SK-N-SH (cell line): ENCODE measurements around the gene MUC16. TPM values are rescaled to one million over a fixed set of nuclear protein-coding genes. Genes with fewer than 3 reads are reported as not detected.

ENCODE experiments used
- CTCF ChIA-PET: fragments of 300-600, 350-600 bp; formaldehyde crosslinking; extraction: SDS; loops from one replicate; lab custom pipeline; 2021; lab: Yijun Ruan, JAX
- POLR2A ChIA-PET: fragments of 350-600 bp; sonication (Branson Sonifier 250); formaldehyde crosslinking; extraction: SDS; loops from one replicate; lab custom pipeline; 2020; ENCODE audit warnings: antibody characterized with exemption, inconsistent platforms; lab: Yijun Ruan, JAX
- DNase-seq: peaks from one replicate; pipeline ENCODE4 v3.0.0; 2012
- H2AFZ ChIP-seq: fragments of 200-600 bp; sonication (generic); 2 replicates; pipeline ENCODE4 v1.8.1; 2016; ENCODE audit warnings: antibody characterized with exemption, mild to moderate bottlenecking, low read depth
- H3F3A ChIP-seq: fragments of 200-600 bp; sonication (generic); replicated peaks from 2 replicates; pipeline ENCODE3; 2016; ENCODE audit warnings: antibody characterized with exemption, mild to moderate bottlenecking; ENCODE audit not compliant: insufficient read depth
- H3K27ac ChIP-seq, 2 experiments: fragments of 200-500 bp in 1 of 2; fragments of 200-600 bp in 1 of 2; sonication (Bioruptor generic) in 1 of 2; sonication (generic), shearing (Covaris generic) in 1 of 2; 2 replicates each; pipeline versions ENCODE4 v1.5.1 to v1.6.1; 2014 to 2016; ENCODE audit warnings: low read depth in 2 of 2, inconsistent platforms in 1 of 2, low read length in 1 of 2, mild to moderate bottlenecking in 1 of 2, mixed read lengths in 1 of 2
- H3K27me3 ChIP-seq: fragments of 200-600 bp; sonication (generic), shearing (Covaris generic); 2 replicates; pipeline ENCODE4 v1.6.1; 2016; ENCODE audit warnings: mixed run types; ENCODE audit not compliant: insufficient read depth
- H3K36me3 ChIP-seq, 2 experiments: fragments of 200-500 bp in 1 of 2; fragments of 200-600 bp in 1 of 2; sonication (Bioruptor generic) in 1 of 2; sonication (generic) in 1 of 2; replicated peaks in 1 of 2; 2 replicates each; pipeline versions ENCODE3 to v1.5.1; 2014 to 2016; ENCODE audit warnings: low read length in 1 of 2, mild to moderate bottlenecking in 1 of 2; ENCODE audit not compliant: insufficient read depth in 2 of 2, control insufficient read depth in 1 of 2
- H3K4me1 ChIP-seq, 2 experiments: fragments of 200-500 bp in 1 of 2; fragments of 200-600 bp in 1 of 2; sonication (Bioruptor generic) in 1 of 2; sonication (generic), shearing (Covaris generic) in 1 of 2; 2 replicates each; pipeline versions ENCODE4 v1.5.1 to v1.6.1; 2014 to 2016; ENCODE audit warnings: low read depth in 1 of 2, low read length in 1 of 2, mixed run types in 1 of 2; ENCODE audit not compliant: insufficient read depth in 2 of 2, control insufficient read depth in 1 of 2
- H3K4me2 ChIP-seq: fragments of 200-600 bp; sonication (generic), shearing (Covaris generic); 2 replicates; pipeline ENCODE4 v1.6.1; 2017; ENCODE audit warnings: mixed run types
- H3K4me3 ChIP-seq, 2 experiments: fragments of 200-500 bp in 1 of 2; fragments of 200-600 bp in 1 of 2; sonication (Bioruptor generic) in 1 of 2; sonication (generic), shearing (Covaris generic) in 1 of 2; 2 replicates each; pipeline versions ENCODE4 v1.5.1 to v1.8.1; 2014 to 2016; ENCODE audit warnings: low read depth in 2 of 2, inconsistent platforms in 1 of 2, low read length in 1 of 2, mild to moderate bottlenecking in 1 of 2, mixed read lengths in 1 of 2, moderate library complexity in 1 of 2
- H3K79me2 ChIP-seq: fragments of 200-600 bp; sonication (generic); 2 replicates; pipeline ENCODE4 v1.8.1; 2017; ENCODE audit warnings: mild to moderate bottlenecking; ENCODE audit not compliant: insufficient read depth
- H3K9ac ChIP-seq: fragments of 200-600 bp; sonication (generic); 2 replicates; pipeline ENCODE4 v1.6.1; 2017; ENCODE audit warnings: mixed run types
- H3K9me2 ChIP-seq: fragments of 200-600 bp; sonication (generic); 2 replicates; pipeline ENCODE4 v1.6.1; 2017; ENCODE audit warnings: mixed run types
- H3K9me3 ChIP-seq: fragments of 200-600 bp; sonication (generic); 2 replicates; pipeline ENCODE4 v1.6.1; 2017; ENCODE audit warnings: mixed run types, mild to moderate bottlenecking, moderate library complexity
- H4K20me1 ChIP-seq: fragments of 200-600 bp; sonication (generic); 2 replicates; pipeline ENCODE4 v1.6.1; 2017; ENCODE audit warnings: mild to moderate bottlenecking, mixed run types; ENCODE audit not compliant: insufficient read depth
- ELF1 ChIP-seq: IDR thresholded peaks from 2 replicates; pipeline ENCODE4 v1.4.0; 2012
- EZH2phosphoT487 ChIP-seq: fragments of 200-600 bp; sonication (generic); IDR thresholded peaks from 2 replicates; pipeline ENCODE4 v1.6.1; 2017; ENCODE audit warnings: low read depth, mixed run types, mild to moderate bottlenecking, antibody characterized with exemption, moderate library complexity, borderline replicate concordance
- FOSL2 ChIP-seq: IDR thresholded peaks from 2 replicates; pipeline ENCODE4 v1.4.0; 2012; ENCODE audit warnings: low read depth, mild to moderate bottlenecking, moderate library complexity, borderline replicate concordance
- GATA2 ChIP-seq: sonication (generic); formaldehyde crosslinking; IDR thresholded peaks from 2 replicates; pipeline ENCODE4 v1.5.0; 2020; ENCODE audit warnings: mild to moderate bottlenecking, missing genetic modification reagents
- JUND ChIP-seq: IDR thresholded peaks from 2 replicates; pipeline ENCODE4 v1.4.0; 2012
- MEF2A ChIP-seq: IDR thresholded peaks from 2 replicates; pipeline ENCODE4 v1.4.0; 2012; ENCODE audit warnings: low read depth, borderline replicate concordance
- NFIC ChIP-seq: IDR thresholded peaks from 2 replicates; pipeline ENCODE4 v1.4.0; 2012; ENCODE audit warnings: borderline replicate concordance
- NRF1 ChIP-seq: IDR thresholded peaks from 2 replicates; pipeline ENCODE4 v1.6.1; 2012; ENCODE audit warnings: low read depth, mild to moderate bottlenecking, low read length
- RAD21 ChIP-seq: IDR thresholded peaks from 2 replicates; pipeline ENCODE4 v1.6.1; 2012; ENCODE audit warnings: mild to moderate bottlenecking, low read length
- RXRA ChIP-seq: IDR thresholded peaks from 2 replicates; pipeline ENCODE4 v1.4.0; 2012; ENCODE audit warnings: low read depth, mild to moderate bottlenecking, borderline replicate concordance
- TAF1 ChIP-seq: IDR thresholded peaks from 2 replicates; pipeline ENCODE4 v1.6.1; 2012; ENCODE audit warnings: low read depth, mild to moderate bottlenecking, low read length, moderate library complexity, borderline replicate concordance
- TEAD4 ChIP-seq: IDR thresholded peaks from 2 replicates; pipeline ENCODE4 v1.4.0; 2012; ENCODE audit warnings: mild to moderate bottlenecking, borderline replicate concordance; ENCODE audit not compliant: insufficient read depth
- WGBS: methylation state at CpG from one replicate; pipeline ENCODE4 v1.1.6; 2017; ENCODE audit warnings: low lambda C conversion rate; 5-methylcytosine and 5-hydroxymethylcytosine counted together
- polyA plus RNA-seq, 3 experiments: library from polyadenylated mRNA; depleted of rRNA; stranded (reverse); fragments of >200 nt; gene quantifications; 2 replicates each; pipeline ENCODE4 v1.2.3, GENCODE V29; 2012
- TF ChIP-seq, protein P1 (sequence below): IDR thresholded peaks from 2 replicates; pipeline ENCODE4 v1.4.0; 2012; ENCODE audit warnings: low read depth
- TF ChIP-seq, protein P2 (sequence below): fragments of 150-350 bp; IDR thresholded peaks from 2 replicates; pipeline ENCODE4 v1.6.1; 2016; ENCODE audit warnings: mild to moderate bottlenecking, low read depth, low read length
- TF ChIP-seq, protein P3 (sequence below): IDR thresholded peaks from 2 replicates; pipeline ENCODE4 v1.4.0; 2012; ENCODE audit warnings: low read depth, borderline replicate concordance

MUC16 gene
- polyA plus RNA-seq, 1 of the 3 experiments (the other 2 are of a cell fraction) = not detected

DNA sequence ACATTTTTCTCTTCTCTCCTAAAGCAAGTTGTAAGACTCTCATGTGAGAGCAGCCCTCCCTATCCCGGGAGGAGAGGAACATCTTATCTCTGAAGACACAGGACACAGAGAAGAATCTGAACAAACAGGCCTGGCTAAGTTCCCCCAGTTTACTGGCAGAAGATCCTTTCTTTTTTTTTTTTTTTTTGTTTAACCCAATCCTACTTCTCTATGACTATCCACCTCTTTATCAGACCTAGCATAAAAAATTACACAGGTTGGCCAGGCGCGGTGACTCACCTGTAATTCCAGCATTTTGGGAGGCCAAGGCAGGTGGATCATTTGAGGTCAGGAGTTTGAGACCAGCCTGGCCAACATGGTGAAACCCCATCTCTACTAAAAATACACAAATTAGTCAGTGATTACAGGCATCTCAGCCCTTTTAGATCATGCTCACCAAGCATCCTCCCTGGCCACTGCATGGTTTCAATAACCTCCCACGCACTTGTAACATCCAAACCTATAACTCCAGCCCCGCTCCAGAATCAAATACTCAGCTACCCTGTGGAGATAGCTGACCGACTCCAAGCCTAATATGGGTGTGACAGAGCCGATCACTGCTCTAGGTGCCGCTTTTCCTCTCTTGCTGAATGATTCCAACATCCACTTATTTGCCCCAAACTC is 27.3 kb upstream of the MUC16 start:
- Histone ChIP-seq H4K20me1 (no peaks in the 10 kb centered on the region), H3K27ac (no peak overlapping the region), H3K9ac (no peak overlapping the region), H3K4me3 (no peak overlapping the region), H3K4me1 (no peaks in the 10 kb centered on the region), H2AFZ (no peak overlapping the region), H3K4me2 (no peak overlapping the region), H3K9me2 (no peaks in the 10 kb centered on the region), H3K36me3 (no peaks in the 10 kb centered on the region), H3K9me3 (no peaks in the 10 kb centered on the region), H3F3A (no peaks in the 10 kb centered on the region), H3K27me3 (peaks cover 34% of the 10 kb centered on the region; the same call in 1 of the 2 replicates), H3K79me2 (no peaks in the 10 kb centered on the region)
- ChIA-PET POLR2A (no interaction called here), CTCF (no interaction called here)
- no peak for DNase-seq
- 17% methylated on average over 8 of the region's 8 CpGs for WGBS
- TF ChIP-seq JUND (no peak), NFIC (no peak), RAD21 (no peak), GATA2 (CRISPR knock-in tag) (no peak), TEAD4 (no peak), RXRA (no peak), NRF1 (no peak), MEF2A (no peak), EZH2phosphoT487 (no peak), TAF1 (no peak), ELF1 (no peak), FOSL2 (no peak)
- TF ChIP-seq, protein P1, sequence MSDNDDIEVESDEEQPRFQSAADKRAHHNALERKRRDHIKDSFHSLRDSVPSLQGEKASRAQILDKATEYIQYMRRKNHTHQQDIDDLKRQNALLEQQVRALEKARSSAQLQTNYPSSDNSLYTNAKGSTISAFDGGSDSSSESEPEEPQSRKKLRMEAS = no peak
- TF ChIP-seq, protein P2, sequence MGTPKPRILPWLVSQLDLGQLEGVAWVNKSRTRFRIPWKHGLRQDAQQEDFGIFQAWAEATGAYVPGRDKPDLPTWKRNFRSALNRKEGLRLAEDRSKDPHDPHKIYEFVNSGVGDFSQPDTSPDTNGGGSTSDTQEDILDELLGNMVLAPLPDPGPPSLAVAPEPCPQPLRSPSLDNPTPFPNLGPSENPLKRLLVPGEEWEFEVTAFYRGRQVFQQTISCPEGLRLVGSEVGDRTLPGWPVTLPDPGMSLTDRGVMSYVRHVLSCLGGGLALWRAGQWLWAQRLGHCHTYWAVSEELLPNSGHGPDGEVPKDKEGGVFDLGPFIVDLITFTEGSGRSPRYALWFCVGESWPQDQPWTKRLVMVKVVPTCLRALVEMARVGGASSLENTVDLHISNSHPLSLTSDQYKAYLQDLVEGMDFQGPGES = no peak
- TF ChIP-seq, protein P3, sequence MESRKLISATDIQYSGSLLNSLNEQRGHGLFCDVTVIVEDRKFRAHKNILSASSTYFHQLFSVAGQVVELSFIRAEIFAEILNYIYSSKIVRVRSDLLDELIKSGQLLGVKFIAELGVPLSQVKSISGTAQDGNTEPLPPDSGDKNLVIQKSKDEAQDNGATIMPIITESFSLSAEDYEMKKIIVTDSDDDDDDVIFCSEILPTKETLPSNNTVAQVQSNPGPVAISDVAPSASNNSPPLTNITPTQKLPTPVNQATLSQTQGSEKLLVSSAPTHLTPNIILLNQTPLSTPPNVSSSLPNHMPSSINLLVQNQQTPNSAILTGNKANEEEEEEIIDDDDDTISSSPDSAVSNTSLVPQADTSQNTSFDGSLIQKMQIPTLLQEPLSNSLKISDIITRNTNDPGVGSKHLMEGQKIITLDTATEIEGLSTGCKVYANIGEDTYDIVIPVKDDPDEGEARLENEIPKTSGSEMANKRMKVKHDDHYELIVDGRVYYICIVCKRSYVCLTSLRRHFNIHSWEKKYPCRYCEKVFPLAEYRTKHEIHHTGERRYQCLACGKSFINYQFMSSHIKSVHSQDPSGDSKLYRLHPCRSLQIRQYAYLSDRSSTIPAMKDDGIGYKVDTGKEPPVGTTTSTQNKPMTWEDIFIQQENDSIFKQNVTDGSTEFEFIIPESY = no peak

DNA sequence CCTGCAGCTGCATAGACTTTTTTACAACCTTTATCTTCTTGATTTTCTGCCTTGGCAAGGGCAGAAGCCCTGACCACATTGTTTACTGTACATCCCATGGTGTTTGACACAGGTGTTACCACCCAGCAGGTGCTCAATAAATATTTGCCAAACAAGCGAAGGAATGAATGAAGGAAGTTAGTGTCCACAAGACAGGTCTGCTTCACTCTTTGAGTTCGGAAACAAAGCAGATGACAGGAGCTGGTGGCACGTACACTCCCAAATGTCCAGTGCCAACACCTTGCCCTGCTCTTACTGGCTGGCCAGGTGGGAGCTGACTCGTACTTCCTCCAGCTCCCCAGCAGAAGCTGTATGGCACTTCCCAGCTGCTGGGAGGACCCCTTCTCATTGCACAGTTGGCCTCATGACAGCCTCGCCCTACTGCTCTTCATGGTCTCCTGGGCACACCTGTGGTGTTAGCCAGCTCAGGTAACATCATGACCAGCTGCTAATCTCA is 22.0 kb upstream of the MUC16 start:
- POLR2A ChIA-PET = no interaction called here
- TF ChIP-seq TAF1 = no peak
- TF ChIP-seq GATA2 (CRISPR knock-in tag) = no peak
- TF ChIP-seq, all 33 proteins: peak for 0

More for the DNA sequence above, 22.0 kb upstream of the MUC16 start:
- no peaks in the 10 kb centered on the region for H3K79me2 ChIP-seq
- no peak overlapping the region for H3K9ac ChIP-seq
- no peaks in the 10 kb centered on the region for H3F3A ChIP-seq
- H3K9me2 ChIP-seq = no peaks in the 10 kb centered on the region
- peaks cover 38% of the 10 kb centered on the region; the same call in 1 of the 2 replicates for H3K27me3 ChIP-seq
- no peak overlapping the region for H3K4me3 ChIP-seq
- no peak overlapping the region for H2AFZ ChIP-seq
- no peaks in the 10 kb centered on the region for H4K20me1 ChIP-seq
- H3K9me3 ChIP-seq = no peaks in the 10 kb centered on the region
- CTCF ChIA-PET = no interaction called here
- no peak overlapping the region for H3K27ac ChIP-seq
- no peak for DNase-seq
- no peaks in the 10 kb centered on the region for H3K36me3 ChIP-seq
- H3K4me2 ChIP-seq = no peak overlapping the region
- 8% methylated on average over 5 of the region's 5 CpGs for WGBS
- H3K4me1 ChIP-seq = no peaks in the 10 kb centered on the region
